SK-N-SH (cell line): ENCODE data around the gene INAFM2.

ENCODE experiments used
- CHD2 ChIP-seq: fragments of 150-350 bp; IDR thresholded peaks from 2 replicates; pipeline ENCODE4 v1.6.1; 2018; ENCODE audit warnings: low read length; ENCODE audit not compliant: partially characterized antibody
- CTCF ChIP-seq: fragments of 200-600 bp; sonication (generic); IDR thresholded peaks from 2 replicates; pipeline ENCODE4 v1.6.1; 2017; ENCODE audit warnings: antibody characterized with exemption, mild to moderate bottlenecking, moderate library complexity
- POLR2AphosphoS5 ChIP-seq: IDR thresholded peaks from 2 replicates; pipeline ENCODE4 v1.6.1; 2012; ENCODE audit warnings: low read depth, low read length
- TAF1 ChIP-seq: IDR thresholded peaks from 2 replicates; pipeline ENCODE4 v1.6.1; 2012; ENCODE audit warnings: low read depth, mild to moderate bottlenecking, low read length, moderate library complexity, borderline replicate concordance
- TEAD4 ChIP-seq: IDR thresholded peaks from 2 replicates; pipeline ENCODE4 v1.4.0; 2012; ENCODE audit warnings: mild to moderate bottlenecking, borderline replicate concordance; ENCODE audit not compliant: insufficient read depth
- USF1 ChIP-seq: IDR thresholded peaks from 2 replicates; pipeline ENCODE4 v1.4.0; 2012; ENCODE audit warnings: low read depth, borderline replicate concordance

GRCh38 chr15:40361640-40362039 lies 38.1 kb downstream of the INAFM2 start:
- TF ChIP-seq TEAD4 (no peak), TAF1 (no peak), CTCF (no peak), CHD2 (no peak), USF1 (no peak), POLR2AphosphoS5 (no peak)
